Spleen (tissue), 11 donors: ENCODE data around the gene COL11A1. TPM values are rescaled to one million over a fixed set of nuclear protein-coding genes. Genes with fewer than 3 reads are reported as not detected.
A peak's percentile ranks its signal among the peaks of the same experiment; 100 is the strongest.

Experiments
- DNase-seq: peaks from one replicate; pipeline ENCODE4 v3.0.0-alpha.2; 2020
- H3K27ac ChIP-seq, 8 donors: fragments of 200-600 bp; sonication (generic) in 7 of 8; 1 replicate in 4 of 8; 2 replicates in 4 of 8; pipeline versions ENCODE4 v1.5.0 to v1.8.0; 2016 to 2021; ENCODE audit warnings: inconsistent platforms in 4 of 8, mild to moderate bottlenecking in 4 of 8, moderate library complexity in 1 of 8
- H3K27me3 ChIP-seq, 7 donors: fragments of 200-600 bp; sonication (generic) in 6 of 7; replicated peaks in 1 of 7; 1 replicate in 4 of 7; 2 replicates in 3 of 7; pipeline versions ENCODE4 v1.5.0 to v1.8.0; 2016 to 2021; ENCODE audit warnings: inconsistent platforms in 3 of 7, mild to moderate bottlenecking in 1 of 7
- H3K36me3 ChIP-seq, 6 donors: fragments of 200-600 bp; sonication (generic) in 5 of 6; 1 replicate in 4 of 6; 2 replicates in 2 of 6; pipeline versions ENCODE4 v1.5.0 to v1.8.0; 2016 to 2021; ENCODE audit warnings: inconsistent platforms in 2 of 6
- H3K4me1 ChIP-seq, 6 donors: fragments of 200-600 bp; sonication (generic) in 5 of 6; 1 replicate in 3 of 6; 2 replicates in 3 of 6; pipeline versions ENCODE4 v1.5.0 to v1.8.0; 2016 to 2021; ENCODE audit warnings: inconsistent platforms in 3 of 6
- H3K4me3 ChIP-seq, 8 donors: fragments of 200-600 bp; sonication (generic) in 7 of 8; 1 replicate in 4 of 8; 2 replicates in 4 of 8; pipeline versions ENCODE4 v1.5.0 to v1.8.0; 2016 to 2021; ENCODE audit warnings: inconsistent platforms in 4 of 8, mild to moderate bottlenecking in 4 of 8, moderate library complexity in 2 of 8
- H3K9me3 ChIP-seq, 8 donors: fragments of 200-600 bp; sonication (generic) in 7 of 8; 1 replicate in 4 of 8; 2 replicates in 4 of 8; pipeline versions ENCODE4 v1.5.0 to v1.8.0; 2016 to 2021; ENCODE audit warnings: inconsistent platforms in 4 of 8
- CTCF ChIP-seq, 11 experiments: fragments of 200-600 bp in 7 of 11; fragments of 450-650 bp in 4 of 11; sonication (generic) in 4 of 11; IDR thresholded peaks in 8 of 11; conservative IDR thresholded peaks in 3 of 11; 1 replicate in 7 of 11; 2 replicates in 4 of 11; pipeline versions ENCODE4 v1.4.0 to v1.8.0; 2016 to 2021; ENCODE audit warnings: antibody characterized with exemption in 11 of 11, inconsistent platforms in 4 of 11, mild to moderate bottlenecking in 1 of 11
- POLR2A ChIP-seq, 3 donors: fragments of 450-650 bp; IDR thresholded peaks; one replicate each; pipeline ENCODE4 v1.5.1; 2017; ENCODE audit warnings: antibody characterized with exemption in 3 of 3, mild to moderate bottlenecking in 1 of 3
- POLR2AphosphoS5 ChIP-seq, 3 donors: sonication (generic); formaldehyde crosslinking; IDR thresholded peaks; one replicate each; pipeline ENCODE4 v1.5.1; 2017; ENCODE audit warnings: antibody characterized with exemption in 3 of 3
- WGBS, 5 donors: extraction: QIAGEN DNeasy Blood & Tissue Kit in 3 of 5; methylation state at CpG; one replicate each; pipeline versions ENCODE4 v1.1.5 to v1.1.7; 2013 to 2018; 5-methylcytosine and 5-hydroxymethylcytosine counted together
- intact Hi-C: fragments of 100-400 bp; cut with DNase I; formaldehyde crosslinking; loops from one replicate; pipeline ENCODE4 v1.15.0; 2023; ENCODE audit warnings: low total_unique reads
- polyA plus RNA-seq, 3 donors: library from polyadenylated mRNA; stranded (reverse); fragments of 200-250 nt; gene quantifications; one replicate each; pipeline ENCODE4 v1.2.1, GENCODE V29; 2013
- total RNA-seq, 7 donors: library from RNA; depleted of rRNA in 3 of 7; stranded (reverse); fragments of >200 nt in 3 of 7; fragmentation: NEBNext Ultra II Directional in 4 of 7; extraction: Animal tissue kit (Norgen Biotek cat#: 25700) in 4 of 7; gene quantifications; one replicate each; pipeline versions ENCODE4 v1.1.0 to v1.2.1, GENCODE V29; 2016 to 2021
- donor health status: healthy with polysubstance abuse.
- donor health status: DM: no; HTN: no; CAD: no; lungs with moderate emphysema.
- donor health status: DM: no; HTN: no; CAD: no.
- donor health status: Bipolar disorder and iron deficiency.
- donor health status: healthy.
- donor health status: DM: no; HTN: no; CAD: no.
- donor health status: DM: yes; HTN: yes; CAD: no.

The COL11A1 gene
- total and polyA plus RNA-seq, 10 donors = 0.02 to 11.1 (median 0.83) TPM; not detected in 1

DNA sequence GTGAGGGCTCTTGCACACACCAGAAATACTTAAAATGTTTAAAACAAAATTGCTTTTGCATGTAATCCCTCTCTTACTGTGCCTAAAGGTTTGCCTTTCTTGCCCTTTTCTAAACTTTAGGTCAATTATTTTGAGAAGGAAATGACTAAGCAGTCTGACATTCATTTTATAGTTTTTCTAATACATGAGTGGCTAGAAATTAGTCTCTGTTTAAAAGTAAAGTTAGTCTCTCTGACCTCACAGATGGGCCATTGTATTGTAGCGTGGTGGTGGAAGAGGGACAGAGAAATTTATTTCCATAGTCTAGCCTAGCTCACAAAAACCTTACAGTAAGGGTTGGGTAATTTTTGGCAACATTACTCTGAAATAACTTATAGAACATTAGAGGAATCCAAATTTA, 3.6 kb upstream of the COL11A1 start:
- 60 to 73% (median 69%) methylated on average over 1 of the region's 1 CpG for whole genome bisulfite sequencing, 5 donors
- H3K27me3 ChIP-seq = peaks cover 0 to 28% (median 9%) of the 10 kb centered on the region in 7 donors

DNA sequence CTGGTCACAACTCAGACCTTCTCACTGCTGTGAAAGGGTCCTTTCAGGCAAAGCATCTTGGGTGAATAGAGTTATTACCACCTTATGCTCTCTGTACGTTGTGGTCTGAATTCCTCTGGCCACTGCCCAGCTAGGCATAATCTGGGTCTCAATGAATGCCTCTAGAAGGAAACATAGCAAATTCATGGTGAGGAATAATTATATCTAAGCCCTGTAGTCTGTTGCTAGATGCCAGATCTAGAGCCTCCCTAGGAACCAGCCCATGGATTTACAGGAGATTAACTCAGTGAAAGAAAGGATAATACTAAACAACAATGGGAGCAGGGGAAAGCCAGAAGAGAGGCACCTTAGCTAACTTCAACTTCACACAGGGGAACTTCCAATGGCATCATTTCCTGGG, 2.4 kb upstream of the COL11A1 start:
- Histone ChIP-seq H3K36me3 (no peaks in the 10 kb centered on the region), H3K27ac (no peak overlapping the region), H3K27me3 (peaks cover 0 to 38% (median 9%) of the 10 kb centered on the region in 7 donors), H3K4me3 (no peak overlapping the region), H3K9me3 (no peaks in the 10 kb centered on the region), H3K4me1 (peaks cover 0 to 27% (median 11%) of the 10 kb centered on the region in 6 donors)
- DNase-seq = no peak
- intact Hi-C loops = no loop called here
- TF ChIP-seq CTCF (IDR thresholded peaks at IDR 0.05 in 8 of 11, conservative IDR thresholded peaks at IDR 0.05 in 3 of 11) = no peak
- TF ChIP-seq POLR2AphosphoS5 (IDR thresholded peaks at IDR 0.05) = no peak
- TF ChIP-seq POLR2A (IDR thresholded peaks at IDR 0.05) = no peak
- 0 to 73% (median 0%) methylated on average over 1 of the region's 1 CpG for WGBS, 5 donors

More for the DNA sequence above, 3.6 kb upstream of the COL11A1 start:
- Histone ChIP-seq H3K36me3 (no peaks in the 10 kb centered on the region), H3K4me3 (no peak overlapping the region), H3K27ac (no peak overlapping the region), H3K4me1 (peaks cover 0 to 19% (median 5%) of the 10 kb centered on the region in 6 donors), H3K9me3 (no peaks in the 10 kb centered on the region)
- DNase-seq = no peak
- no peak for TF ChIP-seq CTCF (IDR thresholded peaks at IDR 0.05 in 8 of 11, conservative IDR thresholded peaks at IDR 0.05 in 3 of 11)
- no peak for TF ChIP-seq POLR2AphosphoS5 (IDR thresholded peaks at IDR 0.05)
- no peak for TF ChIP-seq POLR2A (IDR thresholded peaks at IDR 0.05)
- intact Hi-C loops = no loop called here

DNA sequence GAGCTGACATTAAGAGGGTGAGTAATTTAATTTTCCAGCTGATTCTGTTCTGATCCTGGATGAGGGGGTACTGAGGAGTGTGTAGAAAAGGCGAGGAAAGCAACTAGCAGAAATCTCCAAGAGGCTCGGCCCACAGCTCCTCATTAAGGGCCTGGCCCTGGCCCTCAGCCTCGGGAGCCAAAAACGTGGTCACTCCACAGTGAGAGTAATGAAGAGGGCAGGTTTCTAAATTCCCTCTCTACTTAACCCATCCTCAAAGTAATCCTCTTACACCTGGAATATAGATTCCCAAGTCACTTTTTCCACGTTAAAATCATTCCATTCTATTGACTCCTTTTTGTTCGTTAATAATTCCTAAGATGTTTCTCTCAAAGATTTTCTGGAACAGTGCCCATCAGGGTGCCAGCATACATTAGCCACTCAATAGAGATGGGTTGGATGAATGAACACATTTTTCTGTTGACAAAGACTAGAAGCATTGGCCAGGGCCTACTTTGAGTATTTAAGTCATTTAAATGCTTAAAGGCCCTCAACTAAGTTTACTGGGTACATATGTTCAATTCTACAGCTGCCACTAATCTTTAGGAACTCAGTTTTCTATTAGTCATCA, 1.1 kb upstream of the COL11A1 start:
- Histone ChIP-seq H3K27me3 (peaks cover 0 to 38% (median 9%) of the 10 kb centered on the region in 7 donors), H3K4me1 (peaks cover 0 to 27% (median 11%) of the 10 kb centered on the region in 6 donors), H3K9me3 (no peaks in the 10 kb centered on the region), H3K36me3 (no peaks in the 10 kb centered on the region), H3K4me3 (no peak overlapping the region), H3K27ac (no peak overlapping the region)
- intact Hi-C loops = no loop called here
- DNase-seq = no peak
- TF ChIP-seq CTCF (IDR thresholded peaks at IDR 0.05 in 8 of 11, conservative IDR thresholded peaks at IDR 0.05 in 3 of 11) (no peak), POLR2AphosphoS5 (IDR thresholded peaks at IDR 0.05) (no peak)
- 74 to 87% (median 81%) methylated on average over 6 of the region's 6 CpGs for WGBS, 5 donors

DNA sequence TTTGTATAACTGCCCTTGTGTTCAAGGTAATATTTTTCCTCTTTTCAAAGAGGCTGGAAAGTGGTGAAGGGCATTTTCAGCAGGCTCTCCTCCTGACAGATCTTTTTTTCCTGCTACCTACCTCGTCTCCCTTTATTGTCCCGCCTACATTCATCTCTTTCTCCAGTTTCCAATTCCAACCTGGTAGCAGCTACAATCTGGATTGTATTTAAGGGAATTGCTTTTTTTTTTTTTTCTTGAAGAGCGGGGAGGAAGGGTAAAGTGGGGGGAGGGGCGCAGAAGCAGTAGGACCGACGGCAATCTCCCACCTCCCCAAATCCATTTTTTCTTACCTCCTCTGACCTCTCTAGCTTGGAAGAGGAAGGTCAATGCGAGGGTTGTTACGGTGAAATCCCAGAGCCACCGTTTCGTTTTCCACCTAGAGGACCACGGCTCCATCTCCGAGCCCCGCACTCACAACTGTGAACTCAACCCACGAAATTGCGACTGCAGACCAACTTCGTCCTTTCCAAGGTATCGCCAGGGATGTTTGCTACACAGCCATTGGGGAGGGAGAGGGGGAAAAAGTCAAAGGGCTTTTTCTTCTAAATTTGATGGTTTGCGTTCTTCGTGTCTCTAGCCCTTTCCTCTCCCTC, 464 bp downstream of the COL11A1 start:
- H3K27ac ChIP-seq = no peak overlapping the region
- TF ChIP-seq CTCF (IDR thresholded peaks at IDR 0.05 in 8 of 11, conservative IDR thresholded peaks at IDR 0.05 in 3 of 11) (no peak), POLR2A (IDR thresholded peaks at IDR 0.05) (no peak)
- peaks cover 0 to 38% (median 9%) of the 10 kb centered on the region in 7 donors for H3K27me3 ChIP-seq
- no peaks in the 10 kb centered on the region for H3K36me3 ChIP-seq
- intact Hi-C loops = no loop called here
- H3K4me1 ChIP-seq = peaks cover 0 to 27% (median 11%) of the 10 kb centered on the region in 6 donors
- WGBS, 5 donors = 2 to 5% (median 4%) methylated on average over 19 of the region's 19 CpGs
- peak overlapping the region in 5 of 8 donors; percentile 2 to 53 (median 28) for H3K4me3 ChIP-seq
- DNase-seq = no peak
- no peaks in the 10 kb centered on the region for H3K9me3 ChIP-seq
